HL-60 (cell line): Measurements from ENCODE around the gene CYP2D6.
A peak's percentile ranks its signal among the peaks of the same experiment; 100 is the strongest.
"Not testable (repeated sequence)": the region's sequence is repeated elsewhere in the genome, so short reads cannot be mapped to it uniquely, and the experiment has no call there.

ENCODE experiments used
- DNase-seq, 2 experiments: peaks; one replicate each; pipeline ENCODE4 v3.0.0-alpha.2; 2010 to 2020; ENCODE audit warnings: low read depth in 1 of 2, low spot score in 1 of 2
- H3K27ac ChIP-seq: fragments of 250-450 bp; sonication (Bioruptor Pico); replicated peaks from 2 replicates; pipeline ENCODE4 v1.5.1; 2020; ENCODE audit warnings: mild to moderate bottlenecking, moderate library complexity
- H3K27me3 ChIP-seq: fragments of 250-450 bp; sonication (Bioruptor Pico); 2 replicates; pipeline ENCODE4 v1.5.1; 2021; ENCODE audit warnings: mild to moderate bottlenecking, moderate library complexity; ENCODE audit not compliant: insufficient read depth, poor library complexity, severe bottlenecking
- H3K4me3 ChIP-seq: replicated peaks from 2 replicates; pipeline ENCODE4 v1.5.1; 2011; ENCODE audit warnings: mild to moderate bottlenecking, control low read depth, low read length; ENCODE audit not compliant: insufficient read depth
- GABPA ChIP-seq: IDR thresholded peaks from 2 replicates; pipeline ENCODE4 v1.6.1; 2012; ENCODE audit warnings: low read depth
- POLR2AphosphoS5 ChIP-seq: IDR thresholded peaks from 2 replicates; pipeline ENCODE4 v1.6.1; 2012; ENCODE audit warnings: low read depth
- SPI1 ChIP-seq: IDR thresholded peaks from 2 replicates; pipeline ENCODE4 v1.6.1; 2012; ENCODE audit warnings: low read depth, mild to moderate bottlenecking, borderline replicate concordance
- TF ChIP-seq, protein P1 (sequence below): IDR thresholded peaks from one replicate; pipeline ENCODE4 v1.5.1; 2011; ENCODE audit warnings: low read length, control low read depth, inconsistent platforms; ENCODE audit not compliant: insufficient read depth
- TF ChIP-seq, protein P2 (sequence below): IDR thresholded peaks from 2 replicates; pipeline ENCODE4 v1.6.1; 2012; ENCODE audit warnings: low read depth; ENCODE audit not compliant: insufficient replicate concordance

Gene CYP2D6

GRCh38 chr22:42128007-42128406, 2.6 kb downstream of the CYP2D6 start:
- not testable (repeated sequence) for H3K27ac ChIP-seq, H3K27me3 ChIP-seq, H3K4me3 ChIP-seq, DNase-seq

DNA sequence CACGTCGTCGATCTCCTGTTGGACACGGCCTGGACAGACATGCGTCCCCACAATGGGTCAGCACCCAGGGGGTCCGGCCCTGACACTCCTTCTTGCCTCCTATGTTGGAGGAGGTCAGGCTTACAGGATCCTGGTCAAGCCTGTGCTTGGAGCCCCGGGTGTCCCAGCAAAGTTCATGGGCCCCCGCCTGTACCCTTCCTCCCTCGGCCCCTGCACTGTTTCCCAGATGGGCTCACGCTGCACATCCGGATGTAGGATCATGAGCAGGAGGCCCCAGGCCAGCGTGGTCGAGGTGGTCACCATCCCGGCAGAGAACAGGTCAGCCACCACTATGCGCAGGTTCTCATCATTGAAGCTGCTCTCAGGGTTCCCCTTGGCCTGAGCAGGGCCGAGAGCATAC, 3.0 kb downstream of the CYP2D6 start:
- TF ChIP-seq, protein P1, sequence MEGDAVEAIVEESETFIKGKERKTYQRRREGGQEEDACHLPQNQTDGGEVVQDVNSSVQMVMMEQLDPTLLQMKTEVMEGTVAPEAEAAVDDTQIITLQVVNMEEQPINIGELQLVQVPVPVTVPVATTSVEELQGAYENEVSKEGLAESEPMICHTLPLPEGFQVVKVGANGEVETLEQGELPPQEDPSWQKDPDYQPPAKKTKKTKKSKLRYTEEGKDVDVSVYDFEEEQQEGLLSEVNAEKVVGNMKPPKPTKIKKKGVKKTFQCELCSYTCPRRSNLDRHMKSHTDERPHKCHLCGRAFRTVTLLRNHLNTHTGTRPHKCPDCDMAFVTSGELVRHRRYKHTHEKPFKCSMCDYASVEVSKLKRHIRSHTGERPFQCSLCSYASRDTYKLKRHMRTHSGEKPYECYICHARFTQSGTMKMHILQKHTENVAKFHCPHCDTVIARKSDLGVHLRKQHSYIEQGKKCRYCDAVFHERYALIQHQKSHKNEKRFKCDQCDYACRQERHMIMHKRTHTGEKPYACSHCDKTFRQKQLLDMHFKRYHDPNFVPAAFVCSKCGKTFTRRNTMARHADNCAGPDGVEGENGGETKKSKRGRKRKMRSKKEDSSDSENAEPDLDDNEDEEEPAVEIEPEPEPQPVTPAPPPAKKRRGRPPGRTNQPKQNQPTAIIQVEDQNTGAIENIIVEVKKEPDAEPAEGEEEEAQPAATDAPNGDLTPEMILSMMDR: no peak
- TF ChIP-seq SPI1: no peak
- no peak for DNase-seq
- H3K4me3 ChIP-seq: no peak overlapping the region
- no peak overlapping the region for H3K27ac ChIP-seq
- no peaks in the 10 kb centered on the region for H3K27me3 ChIP-seq

- not testable (repeated sequence) for H3K4me3 ChIP-seq, H3K27me3 ChIP-seq, DNase-seq, H3K27ac ChIP-seq
These were observed 7.1 kb downstream of the CYP2D6 start for GRCh38 chr22:42123529-42123928.

DNA sequence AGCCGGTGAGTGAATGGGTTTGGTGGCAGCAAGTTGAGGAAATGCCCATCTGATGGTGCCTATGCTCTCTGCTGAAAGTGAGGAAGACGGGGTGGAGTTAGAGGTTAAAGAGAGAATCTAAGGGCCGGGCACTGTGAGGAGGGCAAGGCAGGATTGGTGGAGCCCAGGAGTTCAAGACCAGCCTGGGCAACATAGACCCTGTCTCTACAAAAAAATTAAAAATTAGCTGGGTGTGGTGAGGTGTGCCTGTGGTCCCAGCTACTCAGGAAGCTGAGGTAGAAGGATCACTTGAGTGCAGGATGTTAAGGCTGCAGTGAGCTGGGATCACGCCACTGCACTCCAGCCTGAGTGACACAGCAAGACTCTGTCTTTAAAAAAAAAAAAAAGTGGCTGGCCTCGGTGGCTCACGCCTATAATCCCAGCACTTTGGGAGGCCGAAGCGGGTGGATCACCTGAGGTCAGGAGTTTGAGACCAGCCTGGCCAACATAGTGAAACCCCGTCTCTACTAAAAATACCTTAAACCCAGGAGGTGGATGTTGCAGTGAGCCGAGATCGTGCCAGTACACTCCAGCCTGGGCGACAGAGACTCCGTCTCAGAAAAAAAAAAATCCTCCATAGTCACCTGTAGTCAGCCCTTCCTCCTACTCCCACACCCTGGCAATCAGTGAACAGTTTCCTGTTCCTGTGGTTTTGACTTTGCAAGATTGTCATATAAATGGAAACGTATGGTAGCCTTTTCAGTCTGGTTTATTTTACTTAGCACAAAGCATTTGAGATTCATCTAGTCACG, 10.2 kb downstream of the CYP2D6 start:
- H3K27me3 ChIP-seq, H3K4me3 ChIP-seq, H3K27ac ChIP-seq: not testable (repeated sequence)
- DNase-seq: peak in 1 of 2 experiments; percentile 30

- no peak overlapping the region for H3K4me3 ChIP-seq
- no peak overlapping the region for H3K27ac ChIP-seq
- H3K27me3 ChIP-seq: no peaks in the 10 kb centered on the region
- DNase-seq: no peak
- TF ChIP-seq, protein P1: no peak
- TF ChIP-seq, protein P2, sequence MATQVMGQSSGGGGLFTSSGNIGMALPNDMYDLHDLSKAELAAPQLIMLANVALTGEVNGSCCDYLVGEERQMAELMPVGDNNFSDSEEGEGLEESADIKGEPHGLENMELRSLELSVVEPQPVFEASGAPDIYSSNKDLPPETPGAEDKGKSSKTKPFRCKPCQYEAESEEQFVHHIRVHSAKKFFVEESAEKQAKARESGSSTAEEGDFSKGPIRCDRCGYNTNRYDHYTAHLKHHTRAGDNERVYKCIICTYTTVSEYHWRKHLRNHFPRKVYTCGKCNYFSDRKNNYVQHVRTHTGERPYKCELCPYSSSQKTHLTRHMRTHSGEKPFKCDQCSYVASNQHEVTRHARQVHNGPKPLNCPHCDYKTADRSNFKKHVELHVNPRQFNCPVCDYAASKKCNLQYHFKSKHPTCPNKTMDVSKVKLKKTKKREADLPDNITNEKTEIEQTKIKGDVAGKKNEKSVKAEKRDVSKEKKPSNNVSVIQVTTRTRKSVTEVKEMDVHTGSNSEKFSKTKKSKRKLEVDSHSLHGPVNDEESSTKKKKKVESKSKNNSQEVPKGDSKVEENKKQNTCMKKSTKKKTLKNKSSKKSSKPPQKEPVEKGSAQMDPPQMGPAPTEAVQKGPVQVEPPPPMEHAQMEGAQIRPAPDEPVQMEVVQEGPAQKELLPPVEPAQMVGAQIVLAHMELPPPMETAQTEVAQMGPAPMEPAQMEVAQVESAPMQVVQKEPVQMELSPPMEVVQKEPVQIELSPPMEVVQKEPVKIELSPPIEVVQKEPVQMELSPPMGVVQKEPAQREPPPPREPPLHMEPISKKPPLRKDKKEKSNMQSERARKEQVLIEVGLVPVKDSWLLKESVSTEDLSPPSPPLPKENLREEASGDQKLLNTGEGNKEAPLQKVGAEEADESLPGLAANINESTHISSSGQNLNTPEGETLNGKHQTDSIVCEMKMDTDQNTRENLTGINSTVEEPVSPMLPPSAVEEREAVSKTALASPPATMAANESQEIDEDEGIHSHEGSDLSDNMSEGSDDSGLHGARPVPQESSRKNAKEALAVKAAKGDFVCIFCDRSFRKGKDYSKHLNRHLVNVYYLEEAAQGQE: no peak
- TF ChIP-seq POLR2AphosphoS5 (no peak), SPI1 (no peak)
These were observed 13.7 kb downstream of the CYP2D6 start for GRCh38 chr22:42116848-42117424.

DNA sequence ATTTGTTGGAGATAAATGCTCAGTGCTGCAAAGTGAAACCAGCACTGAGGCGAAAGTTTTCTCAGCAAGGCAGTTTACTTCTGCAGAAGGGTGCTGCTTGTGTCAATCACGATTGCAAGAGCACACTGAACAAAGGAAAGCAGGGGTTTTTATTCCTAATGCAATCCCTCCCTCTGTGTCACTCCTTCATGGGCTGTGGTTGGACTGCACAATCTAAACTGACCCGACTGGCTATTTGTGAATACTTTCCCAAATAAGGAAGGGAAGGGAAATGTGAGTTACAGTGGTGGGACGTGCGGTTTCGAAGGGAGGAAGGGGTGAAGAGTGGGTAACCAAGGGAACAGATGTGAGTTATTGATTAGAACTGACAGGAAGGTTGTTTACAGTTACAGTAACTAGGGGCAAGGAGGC, 15.2 kb downstream of the CYP2D6 start:
- not testable (repeated sequence) for H3K27me3 ChIP-seq, H3K27ac ChIP-seq, DNase-seq, H3K4me3 ChIP-seq

DNA sequence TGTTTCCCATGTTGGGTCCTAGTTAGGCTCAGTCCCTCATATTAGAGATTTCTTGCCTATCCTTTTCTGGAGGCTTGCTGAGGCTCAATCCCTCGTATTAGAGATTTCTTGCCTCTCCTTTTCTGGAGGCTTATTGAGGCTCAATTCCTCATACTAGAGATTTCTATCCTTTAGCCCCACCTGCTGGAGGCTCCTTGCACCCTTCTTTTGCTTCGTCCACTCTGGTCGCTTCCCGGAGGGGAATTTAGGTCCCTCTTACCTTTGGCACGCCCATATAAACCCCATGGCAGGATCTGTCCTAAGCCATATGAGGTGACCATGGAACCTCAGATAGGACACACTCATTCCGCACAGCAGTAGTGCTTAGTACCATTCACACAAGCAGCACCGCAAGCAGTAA, 15.9 kb downstream of the CYP2D6 start:
- Histone ChIP-seq H3K27me3 (no peaks in the 10 kb centered on the region), H3K4me3 (no peak overlapping the region), H3K27ac (no peak overlapping the region)
- TF ChIP-seq POLR2AphosphoS5 (no peak), GABPA (no peak), SPI1 (no peak)
- TF ChIP-seq, protein P1: no peak
- TF ChIP-seq, protein P2: no peak
- DNase-seq: peak in 1 of 2 experiments; percentile 14
